ENCODE results near the gene CADPS. TPM values are rescaled to one million over a fixed set of nuclear protein-coding genes. Genes with fewer than 3 reads are reported as not detected.
A peak's percentile ranks its signal among the peaks of the same experiment; 100 is the strongest.

The CADPS gene
- polyA plus RNA-seq, 1 donor (not counting 4 experiments of a cell fraction or from before 2014, with no cell fraction given), result not detected

GRCh38 chr3:62727981-62728380 is 147.2 kb downstream of the CADPS start:
- H3K4me1 ChIP-seq (ENCODE audit: control insufficient read depth, extremely low read depth, insufficient read depth, low read length), result no peaks in the 10 kb centered on the region
- H3K4me3 ChIP-seq (ENCODE audit: control insufficient read depth in 2 of 3, extremely low read depth in 1 of 3, insufficient read depth in 2 of 3, low read depth in 1 of 3, low read length in 3 of 3), result no peak overlapping the region
- H4K20me1 ChIP-seq (ENCODE audit: control insufficient read depth, extremely low read depth, insufficient read depth, low read length), result no peaks in the 10 kb centered on the region
- DNase-seq (ENCODE audit: low read depth, low spot score) (no peak), FAIRE-seq (peak; percentile 9)
- H3K4me2 ChIP-seq (ENCODE audit: control insufficient read depth, extremely low read depth, insufficient read depth, low read depth, low read length), result no peak overlapping the region
- H3K79me2 ChIP-seq (ENCODE audit: control insufficient read depth, insufficient read depth, low read length), result no peaks in the 10 kb centered on the region
- H3K27ac ChIP-seq (ENCODE audit: control insufficient read depth, insufficient read depth, low read length), result no peak overlapping the region
- no peaks in the 10 kb centered on the region for H3K36me3 ChIP-seq (ENCODE audit: control insufficient read depth in 2 of 2, extremely low read depth in 1 of 2, insufficient read depth in 2 of 2, low read length in 2 of 2)
- H3K27me3 ChIP-seq (ENCODE audit: control insufficient read depth, extremely low read depth, insufficient read depth, low read length), result no peaks in the 10 kb centered on the region
- TF ChIP-seq EZH2 (IDR thresholded peaks at IDR 0.05; ENCODE audit: low read length), result no peak
- TF ChIP-seq CTCF (optimal IDR thresholded peaks at IDR 0.05 in 1 of 3, IDR thresholded peaks at IDR 0.05 in 1 of 3, conservative IDR thresholded peaks at IDR 0.05 in 1 of 3; ENCODE audit: extremely low read depth in 1 of 3, insufficient read depth in 2 of 3, low read length in 3 of 3), result no peak
- dilution Hi-C loops (cut with MboI; ENCODE audit: extremely low pct_ligation_motif_present, low sequenced_read_pairs), result no loop called here
- H3K9me1 ChIP-seq (ENCODE audit: control insufficient read depth, extremely low read depth, insufficient read depth, low read length), result no peaks in the 10 kb centered on the region
- no peaks in the 10 kb centered on the region for H3K9me3 ChIP-seq (ENCODE audit: control insufficient read depth, low read depth, low read length)
- H2AFZ ChIP-seq (ENCODE audit: control insufficient read depth, low read length), result no peak overlapping the region
- no peak overlapping the region for H3K9ac ChIP-seq (ENCODE audit: control insufficient read depth, extremely low read depth, insufficient read depth, low read length)

DNA sequence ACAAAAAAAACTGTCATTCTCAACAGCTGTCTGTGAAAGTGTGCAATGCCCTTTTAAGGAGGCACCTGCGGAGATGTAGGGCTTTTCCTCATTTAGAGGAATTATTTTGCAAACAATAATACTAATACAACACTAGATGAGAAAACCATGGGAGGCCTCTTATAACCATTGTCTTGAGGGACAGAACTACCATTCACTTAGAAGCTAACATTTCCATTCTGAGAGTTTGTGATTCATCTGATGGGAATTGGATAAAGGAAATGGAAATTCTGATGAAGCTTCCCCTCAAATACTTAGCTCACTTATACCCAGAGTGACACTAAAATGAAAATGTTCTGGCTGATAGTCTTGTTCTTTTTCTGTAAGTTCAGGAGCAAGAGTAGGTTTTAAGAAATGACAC is 147.7 kb downstream of the CADPS start:
- H3K27me3 ChIP-seq (ENCODE audit: control insufficient read depth, extremely low read depth, insufficient read depth, low read length), result no peaks in the 10 kb centered on the region
- H3K9me1 ChIP-seq (ENCODE audit: control insufficient read depth, extremely low read depth, insufficient read depth, low read length), result no peaks in the 10 kb centered on the region
- no peaks in the 10 kb centered on the region for H4K20me1 ChIP-seq (ENCODE audit: control insufficient read depth, extremely low read depth, insufficient read depth, low read length)
- H3K9me3 ChIP-seq (ENCODE audit: control insufficient read depth, low read depth, low read length), result no peaks in the 10 kb centered on the region
- H3K36me3 ChIP-seq (ENCODE audit: control insufficient read depth in 2 of 2, extremely low read depth in 1 of 2, insufficient read depth in 2 of 2, low read length in 2 of 2), result no peaks in the 10 kb centered on the region
- H3K4me3 ChIP-seq (ENCODE audit: control insufficient read depth in 2 of 3, extremely low read depth in 1 of 3, insufficient read depth in 2 of 3, low read depth in 1 of 3, low read length in 3 of 3), result no peak overlapping the region
- dilution Hi-C loops (cut with MboI; ENCODE audit: extremely low pct_ligation_motif_present, low sequenced_read_pairs), result no loop called here
- DNase-seq (ENCODE audit: low read depth, low spot score) (peak; percentile 4), FAIRE-seq (peak; percentile 36)
- H2AFZ ChIP-seq (ENCODE audit: control insufficient read depth, low read length), result no peak overlapping the region
- H3K9ac ChIP-seq (ENCODE audit: control insufficient read depth, extremely low read depth, insufficient read depth, low read length), result no peak overlapping the region
- H3K4me2 ChIP-seq (ENCODE audit: control insufficient read depth, extremely low read depth, insufficient read depth, low read depth, low read length), result no peak overlapping the region
- H3K27ac ChIP-seq (ENCODE audit: control insufficient read depth, insufficient read depth, low read length), result no peak overlapping the region
- no peaks in the 10 kb centered on the region for H3K4me1 ChIP-seq (ENCODE audit: control insufficient read depth, extremely low read depth, insufficient read depth, low read length)
- H3K79me2 ChIP-seq (ENCODE audit: control insufficient read depth, insufficient read depth, low read length), result no peaks in the 10 kb centered on the region
- TF ChIP-seq CTCF (optimal IDR thresholded peaks at IDR 0.05 in 1 of 3, IDR thresholded peaks at IDR 0.05 in 1 of 3, conservative IDR thresholded peaks at IDR 0.05 in 1 of 3; ENCODE audit: extremely low read depth in 1 of 3, insufficient read depth in 2 of 3, low read length in 3 of 3), result no peak
- no peak for TF ChIP-seq EZH2 (IDR thresholded peaks at IDR 0.05; ENCODE audit: low read length)
